UCSD-AML1 (cell line): ENCODE measurements around the gene N4BP2.
A peak's percentile ranks its signal among the peaks of the same experiment; 100 is the strongest.

ENCODE experiments used
- DNase-seq: peaks from one replicate; lab custom pipeline; 2025; ENCODE audit not compliant: unreplicated experiment; lab: John Stamatoyannopoulos, UW

The N4BP2 gene

GRCh38 chr4:40190465-40190864, 133.8 kb downstream of the N4BP2 start:
- DNase-seq: no peak

GRCh38 chr4:40190880-40191815, 134.5 kb downstream of the N4BP2 start:
- no peak for DNase-seq

GRCh38 chr4:40192114-40193015, 135.7 kb downstream of the N4BP2 start:
- DNase-seq: no peak

GRCh38 chr4:40193016-40193571, 136.4 kb downstream of the N4BP2 start:
- no peak for DNase-seq

- DNase-seq: no peak
Observed at GRCh38 chr4:40193578-40193977, 136.9 kb downstream of the N4BP2 start.

GRCh38 chr4:40194602-40195161, 138.0 kb downstream of the N4BP2 start:
- no peak for DNase-seq

GRCh38 chr4:40195182-40196177, 138.8 kb downstream of the N4BP2 start:
- no peak for DNase-seq

GRCh38 chr4:40196272-40196671, 139.6 kb downstream of the N4BP2 start:
- DNase-seq: no peak

- DNase-seq: peak; percentile 57
Observed at GRCh38 chr4:40196724-40197281, 140.2 kb downstream of the N4BP2 start, which contains the start of gene RHOH. Gene RHOH (plus strand): TSS chr4:40197031. CDS start chr4:40243387, 46,356 bp downstream.

GRCh38 chr4:40197879-40198689, 141.4 kb downstream of the N4BP2 start:
- peak; percentile 47 for DNase-seq

GRCh38 chr4:40199179-40199670, 142.6 kb downstream of the N4BP2 start:
- DNase-seq: no peak

GRCh38 chr4:40199999-40200874, 143.6 kb downstream of the N4BP2 start:
- DNase-seq: peak; percentile 37

GRCh38 chr4:40200875-40201801, 144.5 kb downstream of the N4BP2 start:
- no peak for DNase-seq

- DNase-seq: no peak
Observed at GRCh38 chr4:40201898-40202297, 145.2 kb downstream of the N4BP2 start.

- DNase-seq: no peak
Observed at GRCh38 chr4:40202474-40202873, 145.8 kb downstream of the N4BP2 start.

GRCh38 chr4:40204507-40205258, 148.0 kb downstream of the N4BP2 start:
- DNase-seq: no peak
